Nucleus accumbens (tissue), 56 donors: ENCODE results near the gene TALDO1.
A peak's percentile ranks its signal among the peaks of the same experiment; 100 is the strongest.

Experiments
- DNase-seq, 56 donors: peaks; one replicate each; lab custom pipeline; 2025; lab: John Stamatoyannopoulos, UW

Gene TALDO1

DNA sequence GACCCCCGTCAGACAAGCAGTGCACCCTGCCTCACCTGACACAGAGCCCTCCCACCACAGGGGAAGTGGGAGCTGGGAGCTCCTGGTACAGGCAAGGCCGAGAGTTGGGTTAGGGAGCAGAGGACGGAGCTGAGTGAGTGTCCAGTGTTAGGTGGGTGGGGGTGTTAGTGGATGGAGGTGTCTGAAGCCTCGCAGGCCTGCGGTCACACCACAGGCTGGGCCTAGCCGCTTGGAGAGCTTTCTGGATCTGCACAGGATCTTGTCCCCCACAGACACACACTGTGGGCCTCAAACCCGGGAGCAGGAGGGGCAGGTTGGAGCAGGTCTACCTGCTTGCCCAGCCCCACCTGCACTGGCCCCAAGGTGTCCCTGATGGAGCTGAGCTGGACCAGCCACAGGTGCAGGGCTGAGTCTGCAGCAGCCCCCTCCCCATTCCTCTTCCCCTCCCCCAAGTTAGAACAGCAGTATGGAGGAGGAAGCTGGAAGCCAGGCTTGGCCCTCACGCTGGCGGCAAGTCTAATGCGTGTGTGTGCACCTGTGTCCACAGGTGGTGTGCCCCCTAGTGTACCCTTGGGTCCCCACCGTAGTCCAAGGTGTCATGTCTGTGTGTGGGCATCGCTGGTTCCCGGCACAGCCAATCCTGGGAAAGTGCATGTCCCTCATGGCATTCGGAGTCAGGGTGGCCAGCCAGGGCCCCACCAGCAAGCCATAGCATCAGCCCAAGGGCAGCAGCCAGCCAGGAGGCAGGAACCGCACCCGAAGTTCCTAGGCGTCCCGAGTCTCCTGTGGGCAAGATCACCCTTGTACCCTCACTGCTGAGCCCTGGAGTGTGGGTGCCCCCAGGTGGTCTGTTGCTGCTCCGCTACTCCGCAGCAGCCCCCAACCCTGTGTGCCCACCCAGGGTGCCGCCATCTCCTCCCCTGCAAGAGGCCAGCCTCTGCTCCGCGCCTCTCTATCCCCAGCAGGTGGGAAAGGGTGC lies 32.0 kb downstream of the TALDO1 start:
- no peak for DNase-seq

DNA sequence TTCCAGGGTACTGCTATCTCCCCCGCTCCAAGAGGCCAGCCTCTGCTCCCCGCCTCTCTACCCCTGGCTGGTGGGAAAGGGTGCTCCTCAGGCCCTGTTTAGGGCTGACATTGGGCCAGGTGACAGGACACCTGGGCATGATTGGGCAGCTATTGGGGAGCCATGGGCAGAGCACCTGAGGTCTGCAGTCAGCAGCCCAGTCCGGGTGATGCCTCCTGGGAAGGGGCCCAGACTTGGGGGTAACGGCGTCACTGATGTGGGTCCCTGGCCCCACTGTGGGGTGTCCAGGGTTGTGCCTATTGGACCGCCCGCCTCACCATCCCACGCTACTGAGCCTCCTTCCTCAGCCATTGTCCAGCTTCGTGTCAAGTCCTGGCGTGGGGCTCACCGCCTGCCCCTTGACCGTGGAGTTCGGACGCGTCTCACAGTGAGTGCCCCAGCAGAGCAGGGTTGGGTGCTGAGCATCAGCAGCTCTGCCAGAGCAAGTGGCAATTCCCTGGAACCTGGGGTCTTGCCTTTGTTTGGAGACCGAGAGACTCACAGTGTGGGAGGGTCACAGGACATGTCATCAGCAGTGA lies 32.8 kb downstream of the TALDO1 start:
- DNase-seq, result no peak

DNA sequence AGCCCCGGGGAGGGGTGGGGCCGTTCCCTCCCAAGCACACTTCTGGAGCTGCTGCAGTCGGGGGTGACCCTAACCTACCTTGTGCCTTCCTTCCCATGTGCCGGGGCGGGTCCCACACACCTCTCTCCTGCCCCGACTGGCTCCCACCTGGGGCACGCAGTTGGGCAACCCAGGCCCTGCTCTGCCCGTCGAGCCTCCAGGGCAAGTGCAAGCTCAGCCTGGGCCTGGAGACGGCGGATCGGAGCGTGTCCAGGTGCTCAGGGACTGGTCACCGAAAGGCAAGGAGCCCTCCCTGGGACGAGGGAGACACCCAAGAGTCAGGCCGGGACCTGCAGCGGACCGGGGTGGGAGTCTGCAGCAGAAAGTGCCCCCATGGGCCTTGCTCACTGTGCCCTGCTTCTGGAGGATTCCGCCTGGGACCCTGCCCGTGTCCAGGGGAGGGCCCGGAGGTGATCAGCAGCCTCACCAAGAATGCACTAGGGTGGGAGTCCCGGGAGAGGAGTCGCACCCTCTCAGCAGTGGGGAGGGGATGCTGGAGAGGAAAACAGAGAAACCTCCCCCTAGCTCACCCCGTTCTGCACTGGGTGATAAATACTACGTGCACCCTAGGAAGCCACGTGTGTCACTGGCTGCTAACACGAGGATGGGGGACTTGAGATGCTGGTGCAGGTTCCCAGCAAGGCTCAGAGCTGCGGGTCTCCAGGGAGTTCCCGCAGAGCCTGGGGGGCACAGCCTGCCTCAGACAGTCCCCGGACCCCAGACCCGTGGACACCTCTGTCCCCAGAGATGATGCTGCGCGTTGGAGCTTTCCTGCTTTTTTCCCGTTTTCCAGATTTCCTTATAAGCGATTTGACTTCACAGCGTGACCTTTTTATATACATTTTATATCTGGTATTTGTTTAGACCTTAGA lies 35.3 kb downstream of the TALDO1 start:
- DNase-seq, result no peak

DNA sequence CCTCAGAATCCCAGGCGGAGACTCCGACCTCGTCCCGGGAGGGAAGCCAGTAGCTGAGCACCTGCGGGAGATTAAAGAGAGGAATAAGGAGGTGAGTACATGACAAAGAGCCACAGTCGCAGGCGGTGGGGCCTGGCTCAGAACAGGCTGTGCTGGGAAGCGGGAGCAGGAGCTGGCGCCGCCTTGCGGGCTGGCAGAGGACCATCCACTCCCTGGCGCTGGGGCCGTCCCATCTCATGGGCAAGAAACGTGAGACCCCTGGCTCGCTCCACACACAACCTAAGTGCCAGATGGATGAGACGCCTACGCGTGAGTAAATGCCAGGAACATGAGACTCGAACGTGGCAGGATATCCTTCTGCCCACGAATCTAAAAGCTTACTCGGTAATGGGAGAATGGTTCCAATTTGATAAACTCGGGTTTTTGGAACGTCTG lies 36.3 kb downstream of the TALDO1 start:
- peak in 51 of 56 donors; percentile 23 to 88 (median 65) for DNase-seq

DNA sequence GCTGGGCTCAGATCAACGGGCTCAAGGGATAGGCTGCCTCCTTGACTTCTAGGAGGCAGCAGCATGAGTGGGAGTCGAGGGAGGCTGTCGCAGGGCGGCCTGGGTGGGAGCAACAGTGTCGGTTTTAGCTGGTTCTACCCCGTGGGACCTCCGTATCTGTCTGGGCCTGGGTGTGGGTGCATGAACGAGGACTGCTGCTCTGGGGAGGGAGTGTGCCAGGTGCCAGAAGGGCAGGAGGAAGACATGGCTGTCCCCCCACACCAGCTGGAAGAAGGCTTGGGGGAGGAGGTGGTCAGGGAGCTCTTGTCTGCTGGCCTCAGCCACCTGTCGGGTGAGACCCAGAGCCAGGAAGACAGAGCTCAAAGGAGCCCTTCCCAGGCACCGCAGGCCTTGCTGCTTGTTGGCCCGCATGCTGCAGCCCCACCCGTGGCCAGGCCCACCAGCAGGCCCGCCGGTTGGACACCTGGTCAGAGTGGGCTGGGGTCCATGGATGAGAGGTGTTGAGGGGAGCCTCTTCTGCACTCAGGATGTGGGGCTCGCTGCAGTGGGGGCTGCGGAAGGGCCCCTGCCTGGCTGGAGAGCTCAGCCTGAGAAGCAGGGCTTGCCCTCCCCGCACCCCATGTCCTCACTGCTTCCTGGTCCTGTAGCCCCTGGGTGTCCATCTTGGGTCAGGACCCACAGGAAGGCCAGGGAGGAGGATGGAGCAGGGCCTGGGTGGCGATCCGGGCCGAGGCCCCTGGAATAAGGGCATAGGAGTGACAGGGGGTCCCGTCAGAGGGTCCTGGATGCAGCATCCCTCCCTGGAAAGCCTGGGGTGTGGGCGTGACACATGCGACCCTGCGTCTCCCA lies 39.2 kb downstream of the TALDO1 start:
- peak in 1 of 56 donors; percentile 30 for DNase-seq

DNA sequence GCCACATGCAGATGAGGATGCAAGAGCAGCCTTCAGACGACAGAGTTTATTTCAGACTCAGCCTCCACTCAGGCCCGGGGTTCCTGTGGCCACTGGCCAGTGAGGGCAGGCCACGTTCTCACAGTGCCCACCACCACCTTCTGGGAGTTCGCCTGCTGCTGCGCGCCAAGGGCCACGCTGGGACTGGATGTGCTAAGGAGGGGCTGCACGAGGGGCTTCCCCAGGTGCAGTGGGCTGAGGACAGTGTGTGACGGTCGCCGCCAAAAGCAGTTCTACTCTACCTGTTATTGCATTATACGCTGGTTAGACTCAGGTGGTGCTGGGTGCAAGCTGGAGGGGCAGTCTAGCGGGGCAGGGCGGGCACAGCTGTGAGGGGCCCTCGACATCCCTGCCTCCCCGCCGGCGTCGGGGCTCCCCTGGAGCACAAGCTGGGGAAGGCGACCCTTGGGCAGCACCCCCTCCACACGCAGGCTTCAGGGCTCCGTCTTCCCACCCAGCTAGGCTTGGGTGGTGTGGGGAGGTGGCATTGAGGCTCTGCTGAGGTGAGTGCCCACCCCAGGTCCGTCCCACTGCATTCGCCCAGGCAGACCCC lies 39.9 kb downstream of the TALDO1 start:
- no peak for DNase-seq

DNA sequence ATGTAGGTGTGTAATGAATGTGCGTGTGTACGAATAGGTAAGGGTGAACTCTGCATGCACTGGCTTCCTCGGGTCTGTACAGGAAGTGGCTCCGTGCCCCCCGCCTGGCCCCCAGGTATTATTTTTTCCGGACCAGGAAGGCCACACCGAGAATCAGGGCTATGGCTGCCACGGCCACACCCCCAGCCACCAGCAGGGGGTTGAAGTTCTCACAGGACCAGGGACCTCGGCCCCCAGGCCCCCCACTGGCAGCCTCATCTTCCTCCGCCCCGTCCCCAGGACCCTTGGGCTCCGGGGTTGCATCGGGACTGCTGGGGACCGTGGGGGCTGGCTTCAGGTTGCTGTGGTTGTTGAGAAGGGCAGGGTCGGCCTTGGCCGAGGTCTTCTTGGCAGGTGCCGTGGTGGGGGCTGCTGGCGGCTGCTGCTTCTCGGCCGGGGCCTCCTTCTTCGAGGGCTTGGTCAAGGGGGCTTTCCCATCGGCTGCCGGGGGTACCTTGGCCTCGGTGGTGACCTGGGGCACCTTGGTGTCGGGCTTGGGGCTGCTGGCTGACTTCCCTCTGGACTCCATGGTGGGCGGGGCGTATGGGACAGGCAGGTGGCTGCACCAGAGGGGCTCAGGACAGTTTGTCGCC lies 40.9 kb downstream of the TALDO1 start:
- no peak for DNase-seq

DNA sequence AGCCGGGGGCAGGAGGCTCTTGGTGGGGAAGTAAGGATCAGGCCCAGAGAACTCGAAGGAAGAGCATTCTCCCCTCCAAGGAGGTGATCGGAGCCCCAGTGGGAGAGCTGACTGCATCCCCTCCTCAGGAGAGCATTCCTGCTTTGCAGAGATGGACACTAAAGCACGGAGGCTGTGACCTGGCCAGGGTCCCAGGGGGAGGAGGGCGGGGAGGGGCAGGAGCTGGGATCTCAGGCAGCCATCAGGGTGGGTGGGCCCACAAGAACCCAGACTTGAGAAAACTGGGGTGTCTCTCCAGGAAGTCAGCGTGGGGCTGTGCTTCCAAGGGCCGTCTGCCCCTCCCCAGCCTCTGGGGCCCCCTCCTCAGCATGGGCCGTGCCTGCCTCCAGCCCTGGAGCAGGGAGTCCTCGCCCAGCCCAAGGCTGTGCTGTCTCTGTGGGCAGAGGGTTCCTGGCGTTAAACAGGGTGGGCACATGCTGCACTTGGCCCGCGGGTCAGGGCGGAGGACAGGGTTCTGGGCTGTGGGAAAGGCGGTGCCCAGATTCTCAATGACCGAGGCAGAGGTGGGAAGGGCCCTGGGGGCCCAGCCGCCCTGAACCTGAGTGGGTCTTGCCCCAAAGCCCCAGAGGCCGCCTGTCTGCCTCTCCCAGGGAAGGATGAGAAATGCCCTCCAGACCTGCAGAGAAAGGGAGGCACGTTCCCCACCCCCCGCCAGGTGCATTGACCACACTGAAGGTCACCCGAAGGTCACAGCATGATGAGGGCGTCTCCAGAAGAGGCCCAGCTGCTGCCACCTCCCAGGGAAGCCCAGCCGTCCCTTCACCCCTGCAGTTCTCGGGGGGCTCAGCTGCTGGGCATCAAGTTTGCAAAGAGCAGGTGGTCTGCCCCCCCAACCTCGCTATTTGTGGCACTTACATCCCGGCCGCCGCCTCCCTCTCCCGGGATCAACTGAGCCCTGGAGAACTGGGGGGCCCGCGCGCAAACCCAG lies 42.0 kb downstream of the TALDO1 start:
- peak in 2 of 56 donors; percentile 45 to 63 for DNase-seq

DNA sequence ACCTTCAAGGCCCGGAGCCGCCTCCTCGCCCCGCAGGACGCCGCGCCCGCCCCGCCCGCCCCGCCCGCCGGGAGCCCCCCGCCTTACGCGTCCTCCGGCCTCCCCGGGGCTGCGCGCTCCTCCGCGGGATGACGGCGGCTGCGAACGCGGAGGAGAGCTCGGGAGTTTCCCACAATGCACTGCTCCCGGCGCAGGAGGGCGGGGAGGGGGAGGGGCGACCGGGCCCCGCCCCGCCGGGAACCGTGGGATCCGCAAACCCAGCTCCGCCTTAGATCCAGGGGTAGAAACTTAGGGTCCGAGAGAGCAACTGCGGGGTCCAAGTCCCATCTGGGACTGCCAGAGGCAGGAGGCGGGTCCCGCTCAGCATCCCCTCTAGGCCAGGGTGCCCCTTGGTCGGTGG lies 42.7 kb downstream of the TALDO1 start, which contains the start of gene CEND1:
Gene CEND1 (minus strand): TSS at position 148 of the 400 bp plus-strand sequence. CDS start 1,514 bp downstream, outside the sequence.
- DNase-seq, result peak in 50 of 56 donors; percentile 26 to 86 (median 65)

DNA sequence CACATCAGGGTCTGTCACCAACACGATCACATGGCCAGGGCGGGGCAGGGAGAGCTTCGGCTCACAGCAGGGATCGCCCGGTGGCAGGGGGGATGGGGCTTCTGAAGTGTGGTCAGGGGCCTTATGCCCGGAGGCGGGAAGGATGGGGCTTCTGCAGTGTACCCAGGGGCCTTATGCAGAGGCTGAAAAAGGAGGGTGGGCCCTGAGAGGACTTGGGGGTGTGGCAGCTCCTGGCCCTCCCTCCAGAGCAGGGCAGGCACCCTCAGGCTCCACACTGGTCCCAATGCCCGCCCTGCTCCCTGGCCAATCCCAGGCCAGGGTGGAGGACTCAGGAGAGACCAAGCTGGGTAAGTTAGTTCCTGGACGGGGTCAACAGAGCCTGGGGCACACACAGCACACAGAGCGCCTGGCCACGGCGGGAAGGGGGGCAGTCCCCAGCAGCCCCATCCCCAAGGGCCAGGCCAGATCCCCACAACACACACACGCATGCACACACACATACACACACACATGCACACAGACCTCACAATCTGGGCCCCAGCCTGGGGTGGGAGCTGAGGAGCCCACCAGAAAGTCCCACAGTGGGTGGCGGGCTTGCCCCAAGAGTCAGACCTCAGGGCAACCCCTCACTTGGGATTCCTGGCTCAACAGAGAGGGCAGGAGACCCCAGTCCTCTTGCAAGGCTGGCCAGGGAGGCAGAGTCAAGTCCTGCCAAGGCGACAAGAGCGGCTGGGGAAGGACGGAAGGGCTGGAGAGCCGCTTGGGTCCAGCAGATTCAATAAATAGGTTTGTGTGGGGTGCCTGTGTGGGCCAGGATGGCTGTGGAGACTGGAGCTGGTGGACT lies 43.7 kb downstream of the TALDO1 start:
- DNase-seq, result no peak

DNA sequence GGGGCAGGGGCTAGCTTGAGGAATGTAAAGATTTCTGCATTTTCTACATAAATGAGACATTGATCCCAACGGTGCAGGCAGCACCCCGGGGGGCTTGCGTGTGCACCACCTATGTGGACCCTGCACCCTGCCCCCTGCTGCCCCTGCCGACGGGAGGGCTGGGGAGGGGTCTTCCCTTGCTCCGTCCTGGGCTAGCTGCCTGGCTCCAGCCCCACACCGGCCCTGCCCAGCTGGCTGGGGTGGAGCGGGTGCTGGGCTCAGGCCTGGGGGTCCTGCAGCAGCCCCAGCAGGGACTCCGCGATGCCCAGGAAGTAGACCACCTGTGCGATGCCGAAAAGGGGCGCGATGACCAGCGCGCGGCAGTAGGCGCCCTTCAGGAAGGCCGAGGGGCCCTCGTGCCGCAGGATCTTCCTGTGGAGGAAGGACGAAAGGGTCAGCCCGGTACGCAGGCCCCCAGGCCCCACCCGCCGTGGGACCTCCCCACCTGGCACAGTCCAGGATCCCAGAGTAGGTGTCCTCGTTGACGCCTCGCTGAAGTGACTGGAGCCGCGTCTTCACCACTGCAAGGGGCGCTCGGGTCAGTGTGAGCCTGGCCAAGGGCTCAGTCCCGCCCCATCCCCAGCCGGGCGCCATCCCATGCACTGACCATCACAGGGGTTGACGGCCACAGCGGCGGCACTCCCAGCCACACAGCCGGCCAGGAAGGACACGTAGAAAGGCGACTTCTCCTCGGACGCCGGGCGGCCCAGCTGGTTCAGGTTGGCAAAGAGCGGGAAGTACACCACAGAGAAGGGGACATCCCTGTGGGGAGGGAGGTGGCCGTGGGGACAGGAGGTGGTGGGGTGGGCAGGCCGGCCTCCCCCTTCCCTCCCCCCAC lies 44.6 kb downstream of the TALDO1 start:
- DNase-seq, result no peak

DNA sequence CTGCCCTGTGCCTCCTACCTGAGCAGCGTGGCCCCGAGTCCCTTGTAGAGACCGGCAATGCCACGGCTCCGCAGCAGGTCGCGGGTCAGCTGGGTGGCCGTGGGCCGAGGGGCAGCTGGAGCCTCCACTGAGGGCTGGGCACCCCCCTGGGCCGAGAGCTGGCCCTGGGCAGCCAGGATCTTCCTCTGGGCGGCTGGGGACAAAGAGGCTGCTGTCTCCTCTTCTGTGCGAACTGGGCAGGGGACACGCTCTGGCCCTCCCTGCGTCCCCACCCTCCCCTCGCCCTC lies 45.2 kb downstream of the TALDO1 start:
- no peak for DNase-seq

DNA sequence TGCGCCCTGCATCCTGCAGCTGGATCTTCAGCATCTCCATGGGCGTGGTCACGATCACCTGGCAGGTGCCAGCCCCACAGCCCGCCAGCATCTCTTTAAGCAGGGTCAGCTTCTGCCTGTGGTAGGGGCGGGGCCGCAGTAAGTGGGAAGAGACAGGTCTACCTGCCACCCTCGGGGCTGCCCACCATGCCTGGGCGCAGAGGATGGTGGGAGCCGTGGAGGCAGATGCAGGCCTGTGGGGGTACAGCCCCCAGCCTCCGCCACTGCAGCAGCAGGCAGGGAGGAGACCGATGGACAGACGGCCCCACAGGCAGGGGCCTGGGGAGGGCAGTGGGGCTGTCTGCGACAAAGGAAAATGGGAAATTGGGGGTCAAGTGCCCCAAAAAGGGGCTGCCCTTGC lies 45.6 kb downstream of the TALDO1 start:
- no peak for DNase-seq

DNA sequence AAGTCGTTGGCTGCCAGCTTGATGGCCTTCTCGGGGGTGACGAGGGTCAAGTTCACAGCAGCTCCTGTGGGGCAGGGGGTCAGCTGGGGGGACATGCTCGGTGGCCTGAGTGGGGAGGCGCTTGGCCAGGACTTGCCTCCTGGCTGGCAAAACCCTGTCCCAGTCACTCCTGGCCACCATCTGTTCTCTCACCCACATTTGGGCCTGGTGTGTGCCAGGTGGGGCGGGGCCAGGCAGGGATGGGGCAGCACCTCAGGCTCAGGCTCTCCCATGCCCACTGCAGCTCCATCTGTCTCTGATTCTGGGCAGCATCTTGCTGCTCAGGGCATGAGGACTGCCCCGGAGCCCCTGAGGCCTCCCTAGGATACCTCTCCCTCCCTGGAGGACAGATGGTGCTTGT lies 46.3 kb downstream of the TALDO1 start:
- no peak for DNase-seq

DNA sequence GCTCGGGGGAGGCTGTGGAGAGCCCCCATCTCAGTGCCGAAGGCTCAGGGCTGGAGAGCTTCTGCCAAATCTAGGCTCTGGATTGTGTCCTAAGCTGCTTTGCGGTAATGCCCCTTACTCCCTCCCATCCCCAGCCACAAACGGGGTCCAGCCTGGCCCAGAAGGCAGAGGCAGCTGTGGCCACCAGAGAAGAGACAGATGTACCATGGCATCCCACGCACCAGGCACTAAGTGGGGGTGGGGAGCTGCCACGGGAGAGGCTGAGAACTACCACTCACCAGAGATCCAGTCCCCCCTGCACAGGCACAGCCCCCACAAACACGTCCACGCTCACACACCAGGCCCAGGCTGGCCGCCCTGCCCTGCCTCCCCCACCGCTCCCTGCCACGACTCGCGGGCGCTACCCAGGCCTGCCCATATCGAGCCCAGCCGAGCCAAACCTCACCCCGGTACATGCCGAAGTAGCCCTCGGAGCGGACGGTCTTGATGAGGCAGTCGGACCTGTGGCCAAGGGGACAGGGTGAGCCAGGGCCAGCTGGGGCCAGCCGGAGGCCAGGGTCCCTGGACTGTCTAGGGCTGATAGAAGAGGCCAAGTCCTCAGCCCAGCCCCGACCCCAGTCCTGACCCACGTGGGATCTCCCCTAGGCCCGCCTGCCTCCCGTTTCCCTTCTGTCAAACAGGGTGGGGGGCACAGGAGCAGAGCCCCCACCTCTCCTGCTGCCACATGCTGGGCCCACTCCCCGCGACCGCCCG lies 46.9 kb downstream of the TALDO1 start:
- DNase-seq, result no peak
